GM23338 (cell line): ENCODE measurements around the gene STK38L. TPM values are rescaled to one million over a fixed set of nuclear protein-coding genes. Genes with fewer than 3 reads are reported as not detected.

Experiments
- ATAC-seq: fragments of 200-7000 bp; cut with Tn5 transposase; 3 replicates; pipeline ENCODE4 v1.9.1; 2020
- DNase-seq: peaks from one replicate; pipeline ENCODE4 v3.0.0-alpha.2; 2015; ENCODE audit warnings: low spot score
- H2AFZ ChIP-seq: fragments of 200-600 bp; sonication (generic); 2 replicates; pipeline ENCODE4 v1.8.0; 2016; ENCODE audit warnings: antibody characterized with exemption, mild to moderate bottlenecking, moderate library complexity
- H3F3A ChIP-seq: fragments of 200-600 bp; sonication (generic); replicated peaks from 2 replicates; pipeline ENCODE4 v1.8.0; 2017; ENCODE audit warnings: antibody characterized with exemption, mixed run types, low read depth
- H3K27ac ChIP-seq: fragments of 200-600 bp; sonication (generic); 2 replicates; pipeline ENCODE4 v1.6.1; 2016; ENCODE audit warnings: low read depth
- H3K27me3 ChIP-seq: fragments of 200-600 bp; sonication (generic); 2 replicates; pipeline ENCODE4 v1.8.0; 2016; ENCODE audit warnings: mild to moderate bottlenecking, mixed run types, moderate library complexity; ENCODE audit not compliant: insufficient read depth
- H3K36me3 ChIP-seq: fragments of 200-600 bp; sonication (generic); 2 replicates; pipeline ENCODE4 v1.8.0; 2016; ENCODE audit warnings: mild to moderate bottlenecking; ENCODE audit not compliant: insufficient read depth
- H3K4me1 ChIP-seq: fragments of 200-600 bp; sonication (generic); 2 replicates; pipeline ENCODE4 v1.8.0; 2016; ENCODE audit warnings: mild to moderate bottlenecking, moderate library complexity; ENCODE audit not compliant: insufficient read depth
- H3K4me2 ChIP-seq: fragments of 200-600 bp; sonication (generic); 2 replicates; pipeline ENCODE4 v1.7.1; 2017; ENCODE audit warnings: mixed run types
- H3K4me3 ChIP-seq: fragments of 200-600 bp; sonication (generic); 2 replicates; pipeline ENCODE4 v1.6.1; 2016; ENCODE audit warnings: mixed run types
- H3K79me2 ChIP-seq: fragments of 200-600 bp; sonication (generic); replicated peaks from 2 replicates; pipeline ENCODE4 v1.8.0; 2017; ENCODE audit warnings: mild to moderate bottlenecking; ENCODE audit not compliant: insufficient read depth
- H3K9me2 ChIP-seq: fragments of 200-600 bp; sonication (generic); 2 replicates; pipeline ENCODE4 v1.8.0; 2017; ENCODE audit not compliant: insufficient read depth
- H4K20me1 ChIP-seq: fragments of 200-600 bp; sonication (generic); replicated peaks from 2 replicates; pipeline ENCODE4 v1.8.0; 2017; ENCODE audit warnings: mild to moderate bottlenecking; ENCODE audit not compliant: insufficient read depth
- H3K27ac Mint-ChIP-seq: 2 replicates; pipeline ENCODE4 v1.8.0; 2020; ENCODE audit warnings: inconsistent platforms, mild to moderate bottlenecking, moderate library complexity, mixed read lengths
- H3K27me3 Mint-ChIP-seq: 3 replicates; pipeline ENCODE4 v1.8.0; 2022; ENCODE audit warnings: low read depth, mild to moderate bottlenecking, moderate library complexity, mixed read lengths, inconsistent platforms; ENCODE audit not compliant: insufficient read depth, poor library complexity
- H3K36me3 Mint-ChIP-seq: 3 replicates; pipeline ENCODE4 v1.8.0; 2021; ENCODE audit warnings: low read depth, mild to moderate bottlenecking, inconsistent platforms, moderate library complexity, mixed read lengths
- H3K4me1 Mint-ChIP-seq: 3 replicates; pipeline ENCODE4 v1.8.0; 2020; ENCODE audit warnings: mild to moderate bottlenecking, inconsistent platforms, mixed read lengths
- H3K4me3 Mint-ChIP-seq: 3 replicates; pipeline ENCODE4 v1.8.0; 2021; ENCODE audit warnings: moderate library complexity, mild to moderate bottlenecking, inconsistent platforms, mixed read lengths
- H3K9me3 Mint-ChIP-seq: 3 replicates; pipeline ENCODE4 v1.8.0; 2020; ENCODE audit warnings: moderate library complexity, mild to moderate bottlenecking, inconsistent platforms, mixed read lengths
- CREB1 ChIP-seq: fragments of 250-450 bp; sonication (Bioruptor Pico); IDR thresholded peaks from 2 replicates; pipeline ENCODE4 v1.5.0; 2020; ENCODE audit warnings: low read depth, mild to moderate bottlenecking, moderate library complexity
- CTCF ChIP-seq, 2 experiments: fragments of 200-600 bp in 1 of 2; sonication (generic) in 1 of 2; conservative IDR thresholded peaks; 2 replicates each; pipeline versions ENCODE4 v1.5.1 to v1.6.1; 2016 to 2017; ENCODE audit warnings: antibody characterized with exemption in 2 of 2, low read depth in 2 of 2, mild to moderate bottlenecking in 2 of 2, moderate library complexity in 1 of 2
- ETS1 ChIP-seq: IDR thresholded peaks from 2 replicates; pipeline ENCODE4 v1.6.1; 2016; ENCODE audit warnings: antibody characterized with exemption
- EZH2 ChIP-seq: fragments of 200-600 bp; sonication (generic); IDR thresholded peaks from one replicate; pipeline ENCODE4 v1.8.0; 2017; ENCODE audit warnings: antibody characterized with exemption, mild to moderate bottlenecking, low read depth; ENCODE audit not compliant: unreplicated experiment
- EZH2phosphoT487 ChIP-seq: fragments of 200-600 bp; sonication (generic); IDR thresholded peaks from one replicate; pipeline ENCODE4 v1.8.1; 2018; ENCODE audit warnings: antibody characterized with exemption; ENCODE audit not compliant: unreplicated experiment
- JUNB ChIP-seq: IDR thresholded peaks from one replicate; pipeline ENCODE4 v1.6.1; 2016; ENCODE audit warnings: antibody characterized with exemption; ENCODE audit not compliant: unreplicated experiment
- NANOG ChIP-seq: IDR thresholded peaks from 2 replicates; pipeline ENCODE4 v1.6.1; 2016; ENCODE audit warnings: antibody characterized with exemption, borderline replicate concordance
- POLR2AphosphoS5 ChIP-seq: IDR thresholded peaks from 2 replicates; pipeline ENCODE4 v1.6.1; 2016; ENCODE audit warnings: antibody characterized with exemption, low read depth
- REST ChIP-seq: IDR thresholded peaks from one replicate; pipeline ENCODE4 v1.6.1; 2018; ENCODE audit warnings: antibody characterized with exemption; ENCODE audit not compliant: unreplicated experiment
- STAT1 ChIP-seq: IDR thresholded peaks from one replicate; pipeline ENCODE4 v1.6.1; 2016; ENCODE audit warnings: antibody characterized with exemption; ENCODE audit not compliant: unreplicated experiment
- ZNF114 ChIP-seq: fragments of 250-450 bp; sonication (Bioruptor Pico); IDR thresholded peaks from 2 replicates; pipeline ENCODE4 v1.5.0; 2020; ENCODE audit warnings: mild to moderate bottlenecking, moderate library complexity
- ZNF331 ChIP-seq: fragments of 250-450 bp; sonication (Bioruptor Pico); IDR thresholded peaks from 2 replicates; pipeline ENCODE4 v1.5.0; 2020; ENCODE audit warnings: low read depth, mild to moderate bottlenecking, moderate library complexity
- ZNF462 ChIP-seq: fragments of 250-450 bp; sonication (Bioruptor Pico); IDR thresholded peaks from 2 replicates; pipeline ENCODE4 v1.5.0; 2020; ENCODE audit warnings: mild to moderate bottlenecking, moderate library complexity
- polyA plus RNA-seq: library from polyadenylated mRNA; unstranded; fragments of >200 nt; fragmentation: Nextera tagmentation; extraction: Ambion mirVana; gene quantifications from 2 replicates; pipeline ENCODE4 v1.2.1, GENCODE V29; 2016
- total RNA-seq: library from RNA; depleted of rRNA; stranded (reverse); fragments of >200 nt; shearing (Covaris generic); gene quantifications from 2 replicates; pipeline ENCODE4 v1.2.3, GENCODE V29; 2014

The STK38L gene
- total and polyA plus RNA-seq, 2 experiments from 2014 or later = 28.9 to 56.5 TPM

GRCh38 chr12:27334042-27334720, 90.1 kb downstream of the STK38L start:
- Mint-ChIP-seq H3K27me3 (peaks cover 25% of the 10 kb centered on the region), H3K27ac (no peak overlapping the region), H3K9me3 (no peaks in the 10 kb centered on the region), H3K36me3 (no peaks in the 10 kb centered on the region), H3K4me3 (peak overlapping the region; percentile 91), H3K4me1 (peaks cover 36% of the 10 kb centered on the region)
- TF ChIP-seq REST = no peak
- TF ChIP-seq ZNF114 = no peak
- no peak for TF ChIP-seq CTCF (conservative IDR thresholded peaks at IDR 0.05; ENCODE audit: low read depth in 2 of 2)
- TF ChIP-seq EZH2 = no peak
- TF ChIP-seq ZNF331 (CRISPR knock-in tag) = no peak
- no peak for TF ChIP-seq ZNF462 (CRISPR knock-in tag)
- no peak for TF ChIP-seq POLR2AphosphoS5
- TF ChIP-seq STAT1 = no peak
- no peak for TF ChIP-seq NANOG
- TF ChIP-seq CREB1 (CRISPR knock-in tag) = no peak
- no peak for TF ChIP-seq JUNB
- TF ChIP-seq EZH2phosphoT487 = no peak
- TF ChIP-seq ETS1 = no peak
- Histone ChIP-seq H3K4me3 (peak overlapping the region; percentile 97), H3K27ac (no peak overlapping the region), H3F3A (no peaks in the 10 kb centered on the region; the same call in 1 of the 2 replicates), H3K4me1 (peaks cover 29% of the 10 kb centered on the region), H3K36me3 (no peaks in the 10 kb centered on the region), H2AFZ (peak overlapping the region; percentile 95; the same call in 1 of the 2 replicates), H3K27me3 (peaks cover 38% of the 10 kb centered on the region), H3K9me2 (no peaks in the 10 kb centered on the region), H3K4me2 (peak overlapping the region; percentile 99), H4K20me1 (no peaks in the 10 kb centered on the region), H3K79me2 (peaks cover 41% of the 10 kb centered on the region)
- ATAC-seq (no peak), DNase-seq (no peak)
